G401.6 (cell line): Measurements from ENCODE around the gene PNPLA2.

ENCODE experiments used
- FAIRE-seq: peaks from 2 replicates; lab custom pipeline; 2012; peaks lifted over from hg19 to GRCh38; lab: Jason Lieb, UNC

Gene PNPLA2

DNA sequence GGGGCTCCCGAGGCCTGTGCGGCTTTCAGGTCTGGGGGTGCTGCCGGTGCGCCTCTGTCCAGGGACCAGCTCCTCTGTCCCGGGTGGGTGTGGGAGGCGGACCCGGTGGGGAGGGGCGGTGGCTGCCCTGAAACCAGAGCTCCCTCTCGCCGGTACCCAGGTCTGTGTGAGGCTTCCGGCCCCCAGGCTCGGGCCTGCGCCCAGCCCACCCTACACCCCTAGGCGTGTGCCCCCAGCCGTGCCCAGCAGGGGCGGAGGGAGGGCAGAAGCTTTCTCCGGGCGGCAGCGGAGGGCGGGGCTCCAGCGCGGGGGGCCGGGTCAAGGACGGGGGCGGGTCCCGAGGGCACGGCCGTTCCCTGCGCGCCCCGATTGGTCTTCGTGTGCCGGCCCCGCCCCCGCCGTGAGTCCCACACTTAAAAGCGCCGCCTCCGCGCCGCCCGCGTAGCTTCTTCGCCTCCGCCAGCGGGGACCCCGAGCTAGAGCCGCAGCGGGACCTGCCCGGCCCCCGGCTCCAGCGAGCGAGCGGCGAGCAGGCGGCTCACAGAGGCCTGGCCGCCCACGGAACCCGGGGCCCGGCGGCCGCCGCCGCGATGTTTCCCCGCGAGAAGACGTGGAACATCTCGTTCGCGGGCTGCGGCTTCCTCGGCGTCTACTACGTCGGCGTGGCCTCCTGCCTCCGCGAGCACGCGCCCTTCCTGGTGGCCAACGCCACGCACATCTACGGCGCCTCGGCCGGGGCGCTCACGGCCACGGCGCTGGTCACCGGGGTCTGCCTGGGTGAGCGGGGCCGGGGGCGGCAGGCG, 616 bp downstream of the PNPLA2 start:
- FAIRE-seq = no peak

DNA sequence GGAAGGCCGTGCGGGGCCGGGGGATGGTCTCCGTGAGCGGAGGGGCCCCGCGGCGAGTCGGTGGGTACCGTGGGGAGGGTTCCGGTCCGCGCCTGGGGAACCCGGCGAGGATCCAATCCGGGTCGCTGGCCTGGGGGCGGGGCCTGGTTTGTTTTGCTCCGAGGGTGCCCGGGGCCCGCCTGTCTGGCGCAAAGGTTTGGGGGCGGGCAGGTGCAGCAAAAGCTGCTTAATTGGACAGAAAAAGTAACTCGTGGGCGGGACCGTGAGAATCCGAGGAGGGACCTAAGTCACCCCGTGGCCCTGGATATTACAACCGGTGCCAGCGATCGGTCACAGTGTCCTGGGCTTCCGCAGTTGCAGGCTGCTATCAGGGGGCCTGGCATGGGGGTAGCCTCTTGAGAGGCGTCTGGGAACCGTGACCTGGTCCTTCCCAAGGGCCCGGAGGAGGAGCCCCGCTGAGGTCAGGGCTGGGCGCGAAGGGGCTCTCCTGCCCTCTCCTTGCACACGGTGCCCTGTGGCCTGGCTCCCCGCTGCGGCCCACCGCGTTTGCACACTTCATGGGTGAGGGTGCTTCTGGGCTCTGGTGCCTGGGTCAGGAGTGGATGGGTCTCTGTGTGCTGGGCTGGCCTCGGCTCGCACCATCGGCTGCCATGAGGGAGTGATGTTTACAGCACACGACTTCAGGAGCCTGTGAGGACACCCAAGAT, 1.4 kb downstream of the PNPLA2 start:
- peak; percentile 88 for FAIRE-seq

DNA sequence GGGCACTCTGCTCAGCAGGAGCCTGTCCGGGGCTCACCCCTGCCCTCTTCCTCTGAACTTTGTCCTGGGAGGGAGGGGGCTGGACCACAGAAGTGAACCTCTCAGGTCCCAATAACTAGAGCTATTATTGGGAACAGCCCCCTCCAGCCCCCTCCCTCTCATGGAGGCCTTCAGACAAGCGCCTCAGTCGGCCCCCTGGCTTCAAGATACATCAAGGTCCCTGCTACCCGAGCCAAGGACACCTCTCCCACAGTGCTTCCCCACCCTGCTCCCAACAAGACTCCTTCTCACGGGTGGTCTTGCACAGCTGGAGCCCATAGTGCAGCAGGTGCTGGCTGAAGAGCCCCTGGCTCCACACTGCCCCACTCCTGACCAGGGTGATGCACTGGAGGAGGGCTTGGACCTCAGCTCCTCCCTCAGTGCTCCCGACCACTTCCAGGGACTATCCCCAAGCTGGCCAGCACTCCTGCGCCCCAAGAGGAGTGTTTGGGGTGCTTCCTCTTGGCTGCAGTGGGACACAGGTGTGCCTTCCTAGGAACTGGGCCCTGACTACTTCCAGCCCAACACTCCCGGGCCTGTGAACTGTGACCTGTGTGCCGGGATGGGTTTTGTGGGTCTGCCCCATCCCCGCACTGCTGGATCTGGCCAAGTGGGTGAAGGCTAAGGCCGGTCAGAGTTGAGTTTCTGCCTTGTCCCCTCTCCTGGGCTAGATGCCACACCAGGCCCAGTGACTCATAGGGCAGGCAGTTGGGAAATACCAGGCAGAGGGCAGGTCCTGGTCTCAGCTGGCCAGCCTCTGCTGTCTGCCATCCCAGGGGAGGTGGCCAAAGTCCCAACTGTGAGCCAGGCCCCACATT, 2.2 kb downstream of the PNPLA2 start:
- no peak for FAIRE-seq

DNA sequence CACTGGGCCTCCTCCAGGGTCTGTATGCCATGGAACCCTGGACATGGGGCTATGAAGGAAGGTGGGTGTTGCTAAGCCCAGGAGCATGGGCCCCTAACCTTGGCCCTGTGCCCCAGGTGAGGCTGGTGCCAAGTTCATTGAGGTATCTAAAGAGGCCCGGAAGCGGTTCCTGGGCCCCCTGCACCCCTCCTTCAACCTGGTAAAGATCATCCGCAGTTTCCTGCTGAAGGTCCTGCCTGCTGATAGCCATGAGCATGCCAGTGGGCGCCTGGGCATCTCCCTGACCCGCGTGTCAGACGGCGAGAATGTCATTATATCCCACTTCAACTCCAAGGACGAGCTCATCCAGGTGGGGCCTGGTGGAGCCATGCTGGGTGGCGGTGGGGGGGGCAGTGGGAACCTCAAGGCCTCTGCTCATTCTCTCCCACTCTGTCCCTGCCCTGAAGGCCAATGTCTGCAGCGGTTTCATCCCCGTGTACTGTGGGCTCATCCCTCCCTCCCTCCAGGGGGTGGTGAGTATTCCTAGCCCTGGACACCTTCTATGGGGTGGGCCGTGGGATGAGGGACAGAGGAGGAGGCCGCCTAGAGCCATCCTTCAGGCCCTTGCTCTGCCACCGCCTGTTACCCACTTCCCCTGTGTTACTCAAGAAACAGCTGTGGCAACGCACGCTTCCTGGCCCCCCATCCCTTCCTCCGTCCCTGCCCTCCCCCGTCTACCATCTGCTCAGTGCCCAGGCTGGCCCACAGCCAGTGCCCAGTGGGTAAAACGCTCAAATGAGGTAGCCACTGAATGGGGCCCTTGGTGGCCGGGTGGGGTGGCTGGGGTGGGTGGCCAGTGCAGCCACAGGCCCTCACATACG, 3.0 kb downstream of the PNPLA2 start:
- no peak for FAIRE-seq

DNA sequence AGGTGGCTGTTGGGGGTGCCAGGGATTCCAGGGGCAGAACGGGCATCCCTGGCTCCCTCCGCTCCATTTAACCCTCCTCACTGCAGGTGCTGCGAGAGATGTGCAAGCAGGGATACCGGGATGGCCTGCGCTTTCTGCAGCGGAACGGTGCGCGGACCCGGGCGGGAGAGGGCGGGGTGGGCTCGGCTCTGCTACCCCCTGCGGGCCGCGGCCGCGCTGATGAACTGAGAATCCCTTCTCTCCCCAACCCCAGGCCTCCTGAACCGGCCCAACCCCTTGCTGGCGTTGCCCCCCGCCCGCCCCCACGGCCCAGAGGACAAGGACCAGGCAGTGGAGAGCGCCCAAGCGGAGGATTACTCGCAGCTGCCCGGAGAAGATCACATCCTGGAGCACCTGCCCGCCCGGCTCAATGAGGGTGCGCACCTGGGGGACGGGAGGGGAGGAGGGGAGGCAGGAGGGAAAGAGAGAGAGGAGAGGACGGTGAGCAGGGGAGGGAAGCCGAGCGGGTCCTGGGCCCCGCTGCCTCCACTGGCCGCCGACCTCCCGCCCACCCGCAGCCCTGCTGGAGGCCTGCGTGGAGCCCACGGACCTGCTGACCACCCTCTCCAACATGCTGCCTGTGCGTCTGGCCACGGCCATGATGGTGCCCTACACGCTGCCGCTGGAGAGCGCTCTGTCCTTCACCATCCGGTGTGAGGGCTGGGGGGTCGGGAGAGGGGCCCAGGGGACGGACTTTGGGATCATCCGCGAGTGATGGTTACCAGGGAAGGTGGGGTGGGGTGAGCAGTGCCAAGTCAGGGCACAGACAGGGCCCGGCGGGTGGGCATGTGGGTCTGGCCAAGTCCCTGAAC, 5.0 kb downstream of the PNPLA2 start:
- no peak for FAIRE-seq

- no peak for FAIRE-seq
Observed at GRCh38 chr11:824292-824880, 5.7 kb downstream of the PNPLA2 start.

- no peak for FAIRE-seq
Observed at GRCh38 chr11:824942-825341, 6.2 kb downstream of the PNPLA2 start.

DNA sequence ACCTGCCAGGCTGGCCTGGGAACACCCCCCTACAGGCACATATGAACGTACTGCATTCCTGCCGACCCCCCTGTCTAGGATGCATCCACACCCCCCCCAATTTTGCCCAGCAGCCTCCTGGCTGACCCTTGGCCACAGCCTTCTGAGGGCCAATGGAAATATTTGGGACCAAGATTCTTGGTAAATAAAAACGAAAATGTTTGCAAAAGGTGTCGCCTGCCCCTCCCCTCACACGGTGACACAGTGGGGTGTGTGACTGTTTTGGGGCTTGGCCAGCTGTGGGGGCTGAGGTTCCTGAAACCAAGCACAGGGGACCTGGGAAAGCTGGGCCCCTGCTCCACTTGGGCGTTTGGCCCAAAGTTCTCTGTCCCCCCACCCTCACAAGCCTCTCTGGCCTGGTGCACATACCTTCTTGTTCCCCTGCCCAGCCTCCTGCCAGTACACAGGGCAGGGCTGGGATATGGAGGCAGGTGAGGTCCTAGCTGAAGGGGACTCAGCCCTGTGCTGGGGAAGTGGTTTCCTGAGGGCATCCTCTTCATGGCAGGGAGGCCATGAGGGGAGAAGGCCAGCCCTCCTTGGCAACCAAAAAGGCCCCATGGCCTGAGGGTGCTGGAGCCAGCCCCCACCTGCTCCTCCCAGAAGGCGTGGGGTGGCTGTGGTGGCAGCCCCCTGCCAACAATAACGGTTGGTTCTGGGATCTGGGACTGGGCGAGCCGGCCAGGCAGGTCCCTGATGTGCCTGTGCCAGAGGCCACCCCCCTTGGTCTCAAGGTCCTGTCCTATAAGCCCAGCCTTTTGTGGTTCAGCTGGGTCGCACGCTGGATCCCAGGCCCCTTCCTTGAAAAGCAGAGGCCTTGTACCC, 6.9 kb downstream of the PNPLA2 start:
- no peak for FAIRE-seq

DNA sequence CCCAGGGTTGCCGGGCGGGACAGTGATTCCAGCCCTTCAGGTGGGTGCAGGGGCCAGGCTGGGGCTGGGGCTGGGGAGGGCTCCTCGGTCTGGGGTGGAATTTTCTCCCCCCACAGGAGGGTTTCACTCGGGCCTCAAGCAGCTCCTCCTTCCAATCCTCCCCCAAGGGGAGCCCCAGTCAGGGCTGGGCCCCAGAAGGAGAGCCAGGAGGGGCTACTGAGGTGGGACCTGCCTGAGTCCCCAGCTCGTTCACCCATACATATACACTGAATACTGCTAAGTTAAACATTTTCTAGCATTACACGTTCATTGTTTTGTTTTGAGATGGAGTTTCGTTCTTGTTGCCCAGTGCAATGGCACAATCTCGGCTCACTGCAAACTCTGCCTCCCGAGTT, 7.5 kb downstream of the PNPLA2 start:
- no peak for FAIRE-seq

DNA sequence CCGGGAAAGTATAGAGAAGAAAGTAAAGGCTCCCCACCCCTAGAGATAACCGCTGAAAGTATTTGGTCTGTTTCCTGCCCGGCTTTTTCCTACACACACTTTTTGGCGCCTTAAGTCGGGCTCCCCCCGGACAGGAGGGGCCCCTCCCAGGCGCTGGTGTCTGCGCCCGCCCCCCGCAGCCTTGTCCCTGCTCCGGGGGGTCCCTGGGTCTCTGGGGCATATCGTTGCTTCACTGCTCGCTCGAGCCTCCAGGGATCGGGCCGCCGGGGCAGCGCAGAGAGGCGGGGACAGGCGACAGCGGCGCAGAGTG, 8.1 kb downstream of the PNPLA2 start:
- no peak for FAIRE-seq

DNA sequence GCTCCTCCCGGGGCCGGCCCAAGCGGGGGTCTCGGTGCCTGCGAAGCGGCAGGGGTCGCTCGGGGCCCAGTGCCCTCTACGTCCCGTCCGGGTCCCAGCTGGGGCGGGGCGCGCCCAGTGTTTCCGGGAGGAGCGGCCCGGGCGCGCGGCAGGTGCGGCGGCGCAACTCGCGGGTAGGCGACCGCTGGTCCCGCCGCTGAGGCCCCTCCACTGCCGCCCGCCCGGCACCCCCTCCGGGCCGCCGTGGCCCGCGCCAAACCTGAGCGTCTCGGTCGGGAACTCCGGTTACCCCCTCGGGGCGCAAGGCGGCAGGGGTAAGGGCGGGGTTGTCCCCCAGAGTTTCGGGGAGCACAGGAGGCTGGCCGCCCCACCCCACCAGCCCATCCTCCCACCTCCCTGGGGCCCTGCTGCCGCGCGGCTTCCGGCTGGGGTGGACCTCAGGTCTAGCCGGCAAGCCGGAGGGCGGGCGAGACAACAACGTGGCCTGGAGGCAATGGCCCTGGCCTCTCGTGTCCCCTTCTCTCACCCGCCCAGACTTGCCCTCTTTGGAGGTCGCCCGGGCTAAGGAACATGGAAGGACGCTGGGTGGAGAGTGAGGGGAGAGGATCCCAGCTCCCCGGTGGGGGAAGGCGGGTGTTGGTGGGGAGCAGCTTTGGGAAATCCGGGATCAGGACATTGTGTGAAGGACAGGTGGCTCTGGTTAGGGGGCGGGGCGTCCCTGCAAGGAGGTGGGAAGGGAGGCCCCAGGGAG, 8.6 kb downstream of the PNPLA2 start:
- FAIRE-seq = no peak

DNA sequence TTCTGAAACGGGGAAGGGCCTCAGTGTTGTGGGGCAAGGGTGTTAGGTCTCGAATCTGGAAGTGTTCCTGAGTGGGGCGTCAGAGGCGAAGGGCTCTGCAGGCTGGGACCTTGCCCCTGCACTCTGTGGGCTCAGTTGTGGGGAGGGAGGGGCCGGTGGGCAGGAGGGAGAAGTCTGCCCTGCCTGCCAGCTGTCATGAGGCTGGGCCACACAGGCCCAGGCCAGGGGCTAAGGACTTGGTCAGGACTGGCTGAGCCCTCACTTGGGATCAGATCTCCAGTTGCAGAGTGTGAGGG, 9.1 kb downstream of the PNPLA2 start, which contains the start of gene CRACR2B:
TSS of gene CRACR2B (plus strand) at position 23 of the 296 bp plus-strand sequence. CDS start 689 bp downstream, outside the sequence.
- no peak for FAIRE-seq

DNA sequence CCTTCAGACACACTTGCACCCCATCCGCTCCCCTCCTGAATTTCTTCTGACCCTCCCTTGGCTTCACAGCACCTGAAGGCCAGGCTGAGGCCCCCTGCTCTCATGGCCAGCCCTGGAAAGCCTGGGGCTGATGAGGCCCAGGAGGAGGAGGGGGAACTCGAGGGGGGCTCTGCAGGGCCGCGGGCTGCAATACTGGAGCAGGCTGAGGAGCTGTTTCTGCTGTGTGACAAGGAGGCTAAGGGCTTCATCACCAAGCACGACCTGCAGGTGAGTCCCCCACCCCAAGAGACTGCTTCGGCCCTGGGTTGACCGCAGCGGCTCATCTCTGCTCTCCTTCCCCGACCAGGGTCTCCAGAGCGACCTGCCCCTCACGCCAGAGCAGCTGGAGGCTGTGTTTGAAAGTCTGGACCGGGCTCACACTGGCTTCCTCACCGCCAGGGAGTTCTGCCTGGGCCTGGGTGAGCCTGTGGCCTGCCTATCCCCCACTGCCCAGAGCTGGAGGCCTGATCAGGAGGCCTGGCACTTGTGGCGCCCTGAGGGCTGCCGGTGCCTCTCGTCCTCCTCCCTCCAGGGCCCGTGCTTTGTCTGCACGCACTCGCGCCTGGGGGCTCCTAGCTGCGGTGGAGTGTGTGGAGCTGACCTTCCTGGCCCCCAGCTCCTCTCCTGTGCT, 9.9 kb downstream of the PNPLA2 start:
- no peak for FAIRE-seq

DNA sequence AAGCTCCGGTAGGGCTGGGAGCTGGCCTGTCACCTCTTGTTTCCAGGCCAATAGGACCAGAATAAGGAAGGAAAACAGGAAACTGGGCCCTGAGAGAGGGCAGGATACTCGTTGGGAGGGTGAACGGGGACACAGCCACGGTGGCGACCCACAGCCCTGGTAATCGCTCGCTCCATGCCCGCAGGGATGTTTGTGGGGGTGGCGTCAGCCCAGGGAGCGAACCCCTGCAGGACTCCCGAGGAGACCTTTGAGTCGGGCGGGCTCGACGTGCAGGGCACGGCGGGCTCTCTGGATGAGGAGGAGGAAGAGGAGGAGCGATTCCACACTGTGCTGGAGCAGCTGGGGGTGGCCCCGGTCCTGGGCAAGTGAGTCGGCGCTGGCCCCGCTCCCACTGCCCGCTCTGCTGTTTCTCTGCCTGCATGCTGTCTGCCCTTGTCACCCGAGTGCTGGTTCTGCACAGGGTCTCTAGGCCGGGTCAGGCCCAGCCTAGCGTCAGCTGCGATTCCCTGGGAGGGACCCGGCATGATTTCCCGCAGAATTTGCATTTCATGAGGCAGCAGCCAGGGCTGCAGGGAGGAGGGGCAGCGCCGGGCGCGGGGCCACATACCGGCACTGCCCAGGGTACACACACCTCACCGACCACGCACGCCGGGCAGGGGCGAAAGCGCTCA, 10.6 kb downstream of the PNPLA2 start:
- FAIRE-seq = no peak

- FAIRE-seq = no peak
Observed at GRCh38 chr11:829847-830294, 11.2 kb downstream of the PNPLA2 start.

DNA sequence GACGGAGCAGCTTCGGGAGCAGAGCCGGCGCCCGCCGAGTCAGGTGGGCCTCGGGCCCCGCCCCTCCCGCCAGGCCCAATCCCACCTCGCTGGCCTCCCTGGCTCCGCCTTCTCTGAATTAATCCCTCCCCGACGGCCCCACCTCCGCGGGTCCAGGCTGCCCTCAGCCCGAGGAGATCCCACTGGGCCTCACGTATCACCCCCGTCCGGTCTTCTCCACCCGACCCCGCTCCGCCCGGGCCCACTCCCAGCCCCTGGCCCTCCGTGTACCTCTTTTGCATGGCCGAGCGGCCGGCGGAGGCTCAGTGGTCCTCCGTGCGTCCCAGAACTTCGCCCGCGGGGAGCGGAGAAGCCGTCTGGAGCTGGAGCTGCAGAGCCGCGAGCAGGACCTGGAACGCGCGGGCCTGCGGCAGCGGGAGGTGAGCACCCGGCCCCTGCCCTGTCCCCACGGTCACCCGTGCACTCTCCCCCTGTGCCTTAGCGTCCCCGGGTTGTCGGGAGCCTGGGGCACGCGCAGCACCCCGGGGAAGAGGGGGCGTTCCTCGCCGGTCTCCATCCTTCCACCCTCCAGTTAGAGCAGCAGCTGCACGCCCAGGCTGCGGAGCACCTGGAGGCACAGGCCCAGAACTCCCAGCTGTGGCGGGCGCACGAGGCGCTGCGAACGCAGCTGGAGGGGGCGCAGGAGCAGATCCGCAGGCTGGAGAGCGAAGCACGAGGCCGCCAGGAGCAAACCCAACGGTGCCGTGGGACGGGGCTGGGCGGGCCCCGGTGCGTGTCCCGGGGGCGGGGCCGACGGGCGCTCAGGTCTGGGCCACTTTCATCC, 11.8 kb downstream of the PNPLA2 start:
- peak; percentile 94 for FAIRE-seq
